HG03196 (cell line): ENCODE results near the gene MXD1.
"Not testable (repeated sequence)": the region's sequence is repeated elsewhere in the genome, so short reads cannot be mapped to it uniquely, and the experiment has no call there.

Experiments used
- ATAC-seq: cut with Tn5 transposase; IDR thresholded peaks from one replicate; pipeline ENCODE4 v1.9.1; 2021; ENCODE audit not compliant: unreplicated experiment

The MXD1 gene

DNA sequence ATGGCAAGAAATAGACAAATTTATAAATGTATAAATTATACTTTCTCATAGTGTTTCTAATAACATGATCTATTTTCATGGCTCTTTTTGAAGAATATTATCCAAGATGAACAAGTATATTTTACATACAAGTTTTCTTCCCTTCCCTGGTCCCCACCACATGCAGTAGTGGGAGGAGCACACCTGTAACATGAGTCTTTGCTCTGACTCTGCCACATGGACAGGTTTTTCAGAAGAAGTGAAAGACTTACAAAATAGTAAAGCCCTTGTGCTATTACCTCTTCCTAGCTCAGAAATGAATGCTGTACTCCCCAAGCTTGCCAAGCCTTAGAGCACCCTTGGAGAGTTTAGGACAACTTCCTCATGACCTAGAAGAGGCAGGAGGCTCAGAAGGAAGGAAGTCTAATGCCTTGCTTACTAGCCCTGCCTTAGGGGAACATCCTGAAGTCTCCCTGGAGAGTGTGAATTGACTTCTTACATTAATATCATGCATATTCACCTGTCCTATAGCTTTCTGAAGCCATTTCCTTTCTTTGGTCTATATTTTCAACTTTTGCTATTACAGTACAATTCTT lies 18.4 kb downstream of the MXD1 start:
- ATAC-seq = no peak

DNA sequence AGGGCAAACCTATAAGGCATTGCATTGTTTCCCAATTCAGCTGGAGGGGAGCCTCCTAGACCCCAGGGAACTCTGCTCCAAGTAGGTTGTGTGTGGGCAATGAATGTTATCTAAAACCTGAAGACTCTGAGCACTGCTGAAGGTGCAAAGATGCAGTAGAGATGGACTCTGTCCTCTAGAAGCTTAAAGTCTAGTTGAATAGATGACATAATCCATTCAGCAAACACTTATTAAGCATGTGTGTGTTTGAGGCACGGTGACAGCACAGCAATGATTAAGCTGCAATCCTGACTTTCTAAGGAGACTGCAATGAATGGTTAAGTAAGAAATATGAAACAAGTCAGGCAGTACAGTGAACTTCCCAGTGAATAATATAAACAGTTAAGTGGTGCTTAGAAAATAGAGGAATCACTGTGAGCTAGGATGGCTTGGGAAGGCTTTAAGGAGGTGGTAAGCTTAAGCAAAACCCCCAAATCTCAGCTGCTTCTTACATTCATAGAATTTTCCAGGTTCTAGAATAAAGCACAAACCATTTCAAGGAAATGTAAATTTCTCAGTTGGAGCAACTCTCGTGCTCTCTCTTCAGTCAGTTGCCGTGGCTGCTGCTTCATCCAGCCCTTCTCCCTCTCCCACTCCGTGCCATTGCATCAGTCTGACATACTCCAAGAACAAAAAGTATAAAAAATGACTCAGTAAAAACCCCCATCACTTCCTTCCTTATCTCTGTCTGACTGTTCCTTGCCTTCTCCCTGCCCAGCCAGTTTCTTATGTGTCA lies 19.1 kb downstream of the MXD1 start:
- no peak for ATAC-seq

DNA sequence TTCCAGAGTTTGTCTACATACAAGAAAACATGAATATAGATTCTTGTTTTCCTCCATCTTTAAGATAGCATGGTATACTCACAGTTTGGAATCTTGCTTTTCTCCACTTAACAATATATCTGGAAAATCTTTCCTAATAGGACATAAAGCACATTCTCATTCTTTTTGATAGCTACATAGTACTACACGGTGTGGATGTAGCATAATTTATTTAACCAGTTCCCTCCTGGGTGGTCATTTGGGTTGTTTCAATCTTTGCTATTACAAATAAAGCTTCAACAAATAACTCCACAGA lies 19.7 kb downstream of the MXD1 start:
- ATAC-seq = no peak

DNA sequence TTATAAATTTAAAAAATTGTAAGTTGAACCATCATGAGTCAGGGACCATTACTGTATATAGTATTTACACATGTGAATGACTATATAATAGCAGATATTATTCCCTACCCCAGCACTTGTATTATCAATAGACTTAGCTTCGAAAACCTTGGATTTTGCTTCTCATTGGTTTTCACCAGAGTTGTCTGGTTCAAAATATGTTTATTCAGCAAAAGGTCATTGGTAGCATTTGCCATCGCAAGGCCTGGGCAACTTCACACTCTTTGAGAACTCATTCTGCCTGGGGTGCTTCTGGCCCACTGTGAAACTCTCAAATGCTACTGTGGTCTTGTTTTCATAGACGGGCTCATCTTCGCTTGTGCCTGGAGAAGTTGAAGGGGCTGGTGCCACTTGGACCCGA lies 20.1 kb downstream of the MXD1 start:
- ATAC-seq = no peak

DNA sequence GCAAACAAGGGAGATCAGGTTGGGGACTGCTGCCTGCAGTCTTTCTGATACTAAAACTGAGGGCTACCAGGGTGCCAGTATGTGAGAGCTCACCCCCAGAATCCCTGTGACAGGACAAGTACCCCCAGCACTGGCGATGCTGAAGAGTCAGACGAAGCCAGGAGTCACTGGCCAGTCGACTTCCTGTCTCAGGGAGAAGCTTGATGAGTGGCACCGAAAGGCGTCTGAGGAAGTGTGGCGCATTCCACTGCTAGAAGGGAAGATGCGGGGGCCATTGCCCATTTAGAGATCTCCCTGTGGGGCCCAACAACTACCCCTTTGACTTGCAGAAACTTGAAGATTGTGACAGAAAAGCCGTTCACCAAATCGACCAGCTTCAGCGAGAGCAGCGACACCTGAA lies 22.0 kb downstream of the MXD1 start:
- ATAC-seq = no peak

DNA sequence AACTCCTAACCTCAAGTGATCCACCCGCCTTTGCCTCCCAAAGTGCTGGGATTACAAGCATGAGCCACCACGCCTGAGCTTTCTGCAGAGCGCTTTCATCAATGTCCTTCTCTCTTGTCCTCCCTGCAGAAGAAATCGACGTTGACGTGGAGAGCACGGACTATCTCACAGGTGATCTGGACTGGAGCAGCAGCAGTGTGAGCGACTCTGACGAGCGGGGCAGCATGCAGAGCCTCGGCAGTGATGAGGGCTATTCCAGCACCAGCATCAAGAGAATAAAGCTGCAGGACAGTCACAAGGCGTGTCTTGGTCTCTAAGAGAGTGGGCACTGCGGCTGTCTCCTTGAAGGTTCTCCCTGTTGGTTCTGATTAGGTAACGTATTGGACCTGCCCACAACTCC lies 23.1 kb downstream of the MXD1 start:
- ATAC-seq = no peak

DNA sequence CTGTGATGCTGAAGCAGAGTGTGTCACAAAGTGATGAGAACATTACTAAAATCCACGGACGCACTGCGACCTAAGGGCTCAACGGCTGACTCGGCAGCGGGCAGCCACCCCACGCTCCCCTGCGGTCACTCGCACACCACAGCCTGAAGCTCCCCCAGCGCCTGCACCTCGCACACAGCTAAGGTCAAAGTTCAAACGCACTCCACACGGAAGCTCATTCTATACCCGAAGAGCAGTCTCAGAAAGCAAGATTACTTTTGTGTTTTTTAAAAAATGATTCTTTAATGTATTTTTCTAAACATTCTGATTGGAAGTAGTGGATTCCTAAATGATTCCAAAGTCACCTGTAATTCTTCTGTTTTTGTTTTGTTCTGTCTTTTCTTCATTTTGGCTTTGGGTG lies 24.8 kb downstream of the MXD1 start:
- no peak for ATAC-seq

DNA sequence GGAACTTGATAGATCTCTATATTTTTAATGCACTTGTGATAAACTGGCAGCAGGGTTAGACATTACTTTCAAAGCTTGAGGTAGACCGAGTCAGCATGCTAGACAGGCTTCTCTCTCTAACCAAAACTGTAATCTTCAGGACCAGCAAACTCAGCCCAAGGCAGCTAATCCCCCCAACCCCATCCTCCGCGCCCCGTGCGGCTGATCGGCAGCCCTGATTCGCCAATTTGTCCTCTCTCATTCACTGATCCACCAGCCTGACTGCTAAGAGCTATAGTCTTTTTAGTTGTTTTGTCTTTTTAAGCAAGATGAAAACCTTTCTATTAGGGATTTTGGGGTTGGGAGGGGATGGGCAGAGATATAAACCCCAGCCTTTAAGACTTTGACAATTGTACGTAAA lies 25.8 kb downstream of the MXD1 start:
- no peak for ATAC-seq

DNA sequence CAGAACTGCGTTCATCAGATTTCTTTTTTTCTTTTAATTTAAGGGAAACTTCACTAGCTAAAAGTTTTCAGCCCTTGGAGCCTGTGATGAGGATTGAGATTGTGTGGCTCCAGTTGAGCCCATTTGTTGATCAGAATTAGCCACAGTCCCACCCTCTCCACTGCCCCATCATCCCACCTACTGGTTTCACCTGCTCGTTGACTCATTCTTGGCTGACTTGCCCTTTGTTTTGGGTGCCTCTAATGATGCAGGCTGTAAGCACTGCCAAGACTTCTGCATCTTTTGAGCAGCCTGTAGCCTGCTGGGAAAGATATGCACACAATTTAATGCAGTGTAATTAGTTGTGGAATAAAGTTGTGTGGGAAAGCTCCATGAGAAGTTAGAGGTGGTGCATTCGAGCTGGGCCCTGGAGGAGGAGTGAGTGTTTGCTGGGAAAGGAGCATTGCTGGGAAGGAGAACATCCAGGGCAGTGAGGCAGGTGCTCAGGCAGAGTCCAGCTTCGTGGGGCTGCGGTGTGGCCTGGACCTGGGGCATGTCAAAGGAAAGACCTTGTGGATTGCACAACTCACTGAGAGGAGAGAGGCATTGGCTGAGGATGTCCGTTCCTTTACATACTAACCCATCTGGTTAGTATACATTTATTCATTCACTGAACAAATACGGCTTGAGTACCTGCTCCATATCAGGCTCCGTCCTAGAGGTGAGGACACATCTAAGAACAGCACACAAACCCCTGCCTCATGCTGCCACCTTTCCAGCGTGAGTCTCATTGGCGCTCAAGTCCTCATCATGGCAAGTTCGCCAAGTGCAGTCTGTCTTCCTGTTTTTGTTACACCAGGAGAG lies 28.3 kb downstream of the MXD1 start:
- no peak for ATAC-seq

DNA sequence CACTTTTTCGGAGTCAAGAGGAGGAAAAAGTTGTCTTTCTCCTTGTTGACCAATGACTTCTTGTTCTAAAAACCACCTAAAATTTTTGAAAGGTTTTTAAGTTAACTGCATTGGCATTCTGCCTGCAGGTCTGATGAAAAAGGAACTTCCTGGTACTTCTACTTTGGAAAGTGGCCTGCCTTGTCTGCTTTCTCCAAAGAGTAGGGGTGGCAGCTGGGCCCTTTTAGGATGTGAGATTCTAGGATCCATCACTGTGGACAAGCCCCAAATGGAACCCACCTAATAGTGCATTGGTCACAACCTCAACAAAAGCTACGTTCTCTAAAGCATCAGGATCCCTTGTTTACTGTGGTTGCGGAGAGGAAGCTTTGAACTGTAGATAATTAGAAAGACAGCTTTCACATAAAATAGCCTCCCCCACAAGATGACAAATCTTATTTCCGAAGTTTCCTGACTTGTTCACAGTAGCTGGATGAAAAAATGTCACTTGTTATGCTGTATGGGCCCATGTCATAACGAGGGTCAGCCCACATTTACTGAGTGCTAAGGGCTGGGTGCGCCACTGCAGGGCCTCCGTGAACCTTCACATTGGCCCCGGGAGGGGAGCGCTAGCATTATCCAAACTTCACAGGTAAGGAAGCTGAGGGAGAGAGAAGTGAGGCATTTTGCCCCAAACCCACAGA lies 29.1 kb downstream of the MXD1 start:
- ATAC-seq = no peak

DNA sequence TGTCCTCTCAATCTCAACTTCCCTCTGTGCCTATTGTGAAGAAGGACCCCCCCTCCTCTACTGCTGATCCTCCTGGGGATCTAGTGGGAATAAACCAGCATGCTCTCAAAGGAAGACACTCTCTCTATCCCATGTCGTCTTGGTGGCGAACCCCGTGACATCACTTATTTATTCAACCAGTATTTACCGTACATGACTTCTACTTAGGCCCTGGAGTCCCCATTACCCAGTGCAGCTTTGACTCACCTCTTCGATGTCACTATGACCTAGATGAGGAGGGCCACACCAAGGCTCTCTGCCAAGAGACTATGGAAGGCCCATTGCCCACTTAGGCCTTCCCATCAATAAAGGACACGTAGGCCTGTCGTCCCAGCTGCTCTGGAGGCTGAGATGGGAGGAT lies 29.8 kb downstream of the MXD1 start:
- ATAC-seq = no peak

DNA sequence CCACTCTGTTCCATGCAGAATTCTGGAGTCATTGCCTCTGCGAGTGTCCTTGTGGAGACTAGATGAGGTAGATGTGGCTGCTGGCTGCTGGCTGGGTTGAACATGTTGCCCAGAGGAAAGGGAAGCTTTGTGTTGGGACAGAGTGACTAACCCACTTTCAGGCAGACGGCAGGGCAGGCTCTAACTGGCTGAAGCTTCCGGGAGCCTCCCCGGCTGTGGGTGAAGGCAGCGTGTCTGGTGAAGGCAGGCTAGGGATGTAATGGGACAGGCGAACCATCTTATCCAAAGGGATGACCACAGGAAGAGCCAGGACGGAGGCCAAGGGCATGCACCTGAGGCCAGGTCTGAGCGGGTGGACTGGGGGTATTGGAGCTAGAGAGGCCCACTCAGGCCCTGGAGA lies 30.5 kb downstream of the MXD1 start:
- no peak for ATAC-seq

DNA sequence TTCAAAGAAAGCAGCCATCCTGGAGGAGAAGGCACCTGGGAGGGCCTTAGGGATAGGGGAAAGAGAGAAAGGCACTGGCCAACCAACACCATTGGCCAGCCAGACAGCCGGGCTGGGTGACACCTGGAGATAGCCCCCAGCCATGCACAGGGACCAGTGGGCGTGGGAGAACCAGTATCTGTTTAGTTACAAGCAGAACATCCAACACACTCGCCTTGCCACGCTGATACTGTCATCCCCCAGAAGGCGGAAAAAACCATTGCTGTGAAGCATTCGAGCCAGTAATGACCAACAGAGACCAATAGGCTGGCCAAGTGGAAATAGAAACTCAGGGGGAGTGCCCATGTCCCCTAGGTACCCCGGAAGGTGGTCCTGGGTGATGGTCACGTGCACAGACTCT lies 31.0 kb downstream of the MXD1 start:
- ATAC-seq = no peak

DNA sequence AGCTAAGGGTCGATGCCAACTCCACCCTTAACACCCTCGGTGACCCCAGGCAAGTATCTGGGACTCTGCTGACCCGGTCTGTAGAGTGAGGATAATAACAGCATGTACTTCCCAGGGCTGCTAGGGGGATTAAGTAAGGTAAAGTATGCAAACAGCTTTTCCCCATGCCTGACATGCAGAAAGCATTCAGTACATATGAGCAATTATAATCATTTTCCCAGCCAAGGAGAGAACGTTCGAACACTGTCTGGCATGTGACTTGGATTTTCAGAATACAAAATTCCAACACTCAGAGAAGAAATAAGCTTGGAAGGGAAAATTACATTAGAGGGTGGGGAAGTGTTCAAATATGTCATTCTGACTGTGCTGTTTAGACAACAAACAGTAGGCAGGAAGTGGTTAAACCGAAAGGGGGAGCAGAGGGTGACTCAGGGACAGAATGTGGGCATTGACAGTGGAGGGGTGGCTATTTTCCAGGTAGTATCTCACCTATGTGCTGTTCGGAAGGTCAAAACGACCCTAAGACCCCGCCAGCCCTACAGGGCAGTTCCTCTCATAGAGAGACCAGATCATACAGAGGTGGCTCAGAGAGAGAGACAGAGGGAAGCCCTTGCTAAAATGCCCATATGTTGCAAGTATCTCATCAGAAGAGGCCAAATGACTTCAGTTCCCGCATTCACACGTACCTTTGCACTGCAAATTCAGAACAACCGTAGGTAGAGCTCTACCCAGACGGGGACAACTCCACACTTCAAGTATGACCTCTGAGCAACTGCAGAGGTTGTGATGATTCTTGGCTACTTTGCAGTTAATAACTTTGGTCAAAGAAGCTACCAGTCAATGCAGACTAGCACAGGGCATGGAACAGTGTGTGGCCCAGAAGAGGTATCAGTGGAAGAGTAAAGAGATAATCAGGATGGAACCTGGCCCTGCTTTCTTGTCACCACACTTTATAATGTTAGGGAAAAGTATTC lies 31.7 kb downstream of the MXD1 start:
- peak; percentile 90 for ATAC-seq

DNA sequence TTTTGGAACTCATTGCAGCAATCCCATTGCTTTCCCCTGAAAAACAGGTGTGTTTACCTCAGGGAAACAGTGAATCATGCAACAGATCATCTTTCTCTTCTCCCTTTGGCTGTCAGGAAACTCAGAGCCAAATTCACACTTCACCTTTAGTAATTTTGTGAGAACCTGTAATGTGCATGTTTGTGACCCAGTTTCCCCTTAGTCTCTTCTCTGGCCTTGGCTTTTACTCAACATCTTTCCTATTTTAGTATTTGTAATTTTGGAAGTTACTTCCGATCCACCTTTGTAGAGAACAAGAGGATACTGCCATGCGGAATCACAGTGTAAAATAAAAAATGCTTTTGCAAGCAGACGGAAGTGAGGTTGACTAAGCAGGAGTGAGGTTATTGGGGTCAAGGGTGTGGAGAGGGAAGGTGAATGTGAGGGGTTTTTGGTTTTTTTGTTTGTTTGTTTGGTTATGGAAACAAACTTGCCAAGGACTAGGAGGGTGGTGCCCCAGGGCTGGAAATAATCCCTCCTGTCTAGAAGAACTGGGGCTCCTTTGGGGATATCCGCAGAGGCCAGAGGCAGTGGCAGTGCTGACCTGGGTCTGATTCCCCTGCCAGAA lies 32.5 kb downstream of the MXD1 start:
- no peak for ATAC-seq

DNA sequence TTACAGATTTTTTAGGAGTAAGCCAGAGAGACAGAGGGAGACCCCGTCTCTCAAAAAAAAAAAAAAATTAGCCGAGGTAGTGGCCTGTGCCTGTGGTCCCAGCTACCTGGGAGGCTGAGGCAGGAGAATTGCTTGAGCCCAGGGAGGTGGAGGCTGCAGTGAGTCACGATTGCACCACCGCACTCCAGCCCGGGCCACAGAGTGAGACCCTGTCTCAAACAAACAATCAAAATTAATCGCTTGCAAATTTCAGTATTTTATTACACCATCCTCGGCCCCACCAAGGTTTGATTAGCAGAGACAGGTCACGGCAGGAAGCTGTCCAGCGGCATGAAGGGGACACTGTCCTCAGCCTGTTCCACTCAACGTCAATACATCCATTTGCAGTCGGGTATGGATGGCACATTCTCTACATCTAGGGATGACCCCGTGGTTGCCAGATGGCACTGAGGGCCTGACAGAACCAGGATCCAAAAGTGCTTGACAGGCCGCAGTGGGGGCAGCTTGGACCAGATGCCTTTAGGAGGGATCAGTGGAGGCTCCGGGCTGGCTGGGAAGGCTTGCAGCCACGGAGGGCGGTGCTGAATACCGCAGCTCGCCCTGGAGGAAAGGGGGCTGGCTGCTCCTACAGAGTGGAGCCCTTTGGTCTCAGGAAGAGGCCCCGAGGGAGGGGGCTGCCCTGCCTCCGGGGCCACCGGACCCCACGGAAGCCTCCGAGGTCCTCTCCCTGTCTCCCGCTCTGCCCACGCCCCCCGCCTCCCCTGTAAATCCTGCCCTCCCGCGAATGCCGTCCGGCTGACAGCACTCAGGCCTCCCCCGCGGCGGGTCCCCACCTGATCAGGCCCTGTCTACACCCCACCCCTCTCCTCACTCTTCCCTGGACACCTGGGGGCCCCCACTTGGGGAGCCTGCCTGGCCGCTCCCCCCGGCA lies 33.4 kb downstream of the MXD1 start:
- no peak for ATAC-seq

DNA sequence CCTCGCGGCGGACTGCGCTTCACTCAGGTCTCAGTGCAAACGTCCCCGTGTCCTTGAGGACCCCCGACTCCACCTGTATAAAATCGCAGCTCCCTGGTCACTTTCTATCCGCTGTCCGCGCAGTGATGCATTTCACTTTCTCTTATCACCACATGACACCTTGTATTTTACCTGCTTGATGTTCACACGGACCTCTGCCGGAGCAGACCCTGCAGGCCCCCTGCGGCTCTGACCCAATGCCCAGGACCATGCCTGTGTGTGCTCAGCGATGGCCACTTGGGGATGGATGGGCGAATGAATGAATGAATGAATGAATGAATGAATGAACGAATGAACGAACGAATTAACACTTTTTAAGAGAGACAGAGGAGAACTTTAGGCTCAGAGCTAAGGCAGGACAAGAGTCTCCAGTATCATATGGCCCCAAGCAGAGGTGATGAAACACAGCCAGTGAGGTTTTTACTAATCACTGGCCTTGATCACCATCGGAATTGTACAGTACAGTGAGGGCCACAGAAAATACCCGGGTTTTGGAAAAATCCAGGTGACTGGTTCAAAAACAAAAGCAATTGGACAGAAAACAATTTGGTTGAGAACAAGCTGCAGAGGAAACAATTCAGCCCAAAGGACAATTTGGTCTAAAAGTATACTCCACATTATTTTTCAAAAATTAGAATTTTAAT lies 34.2 kb downstream of the MXD1 start:
- ATAC-seq = no peak

DNA sequence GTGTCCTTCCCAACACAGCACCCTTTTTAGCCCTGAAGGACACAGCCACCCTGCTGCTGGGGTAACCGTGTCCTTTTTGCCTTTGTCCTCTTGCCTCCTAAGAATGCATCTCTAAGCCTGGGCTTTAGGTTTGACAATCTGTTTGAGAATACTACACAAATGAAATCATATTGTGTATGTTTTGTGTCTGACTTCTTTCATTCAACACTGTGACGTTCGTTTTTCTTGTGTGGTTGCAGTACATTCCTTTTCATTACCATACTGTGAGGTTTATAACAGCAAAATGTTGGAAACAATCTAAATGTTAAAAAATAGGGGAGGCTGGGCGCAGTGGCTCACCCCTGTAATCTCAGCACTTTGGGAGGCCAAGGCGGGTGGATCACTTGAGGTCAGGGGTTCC lies 35.3 kb downstream of the MXD1 start:
- ATAC-seq = no peak

DNA sequence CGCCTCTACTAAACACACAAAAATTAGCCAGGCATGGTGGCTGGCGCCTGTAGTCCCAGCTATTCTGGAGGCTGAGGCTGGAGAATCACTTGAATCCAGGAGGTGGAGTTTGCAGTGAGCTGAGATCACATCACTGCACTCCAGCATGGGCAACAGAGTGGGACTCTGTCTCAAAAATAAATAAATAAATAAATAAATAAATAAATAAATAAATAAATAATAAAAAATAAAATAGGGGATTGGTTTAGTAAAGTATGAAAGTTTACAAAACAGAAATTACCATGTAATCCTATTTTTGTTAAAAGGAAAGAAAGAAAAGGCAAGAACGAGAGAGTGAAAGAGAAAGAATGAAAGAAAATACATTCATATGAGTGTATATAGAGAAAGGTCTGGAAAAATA lies 35.8 kb downstream of the MXD1 start:
- not testable (repeated sequence) for ATAC-seq
